Gastrocnemius medialis (tissue), 4 donors: ENCODE results near the gene ABCC2. TPM values are rescaled to one million over a fixed set of nuclear protein-coding genes. Genes with fewer than 3 reads are reported as not detected.
A peak's percentile ranks its signal among the peaks of the same experiment; 100 is the strongest.

Experiments
- ATAC-seq, 2 donors: fragments of 150-250 bp; one replicate each; pipeline ENCODE4 v1.9.1; 2016
- DNase-seq, 2 donors: peaks; one replicate each; pipeline ENCODE4 v3.0.0-alpha.2; 2019
- H3K27ac ChIP-seq, 4 donors: fragments of 200-600 bp; sonication (generic); 1 replicate in 1 of 4; 2 replicates in 3 of 4; pipeline ENCODE4 v1.5.1; 2016 to 2018; ENCODE audit warnings: mild to moderate bottlenecking in 2 of 4, moderate library complexity in 1 of 4
- H3K27me3 ChIP-seq, 3 donors: fragments of 200-600 bp; sonication (generic) in 2 of 3; 1 replicate in 1 of 3; 2 replicates in 2 of 3; pipeline versions ENCODE4 v1.5.1 to v1.6.0; 2016 to 2019; ENCODE audit warnings: mild to moderate bottlenecking in 1 of 3, moderate library complexity in 1 of 3
- H3K36me3 ChIP-seq, 2 donors: fragments of 200-600 bp; sonication (generic) in 1 of 2; one replicate each; pipeline ENCODE4 v1.5.1; 2017 to 2018
- H3K4me1 ChIP-seq, 2 donors: fragments of 200-600 bp; sonication (generic) in 1 of 2; one replicate each; pipeline ENCODE4 v1.5.1; 2016 to 2017; ENCODE audit warnings: mild to moderate bottlenecking in 2 of 2
- H3K4me3 ChIP-seq, 4 donors: fragments of 200-600 bp; sonication (generic) in 3 of 4; 1 replicate in 1 of 4; 2 replicates in 3 of 4; pipeline ENCODE4 v1.5.1; 2016 to 2019; ENCODE audit warnings: mild to moderate bottlenecking in 2 of 4
- H3K9me3 ChIP-seq, 3 donors: fragments of 200-600 bp; sonication (generic) in 2 of 3; 1 replicate in 1 of 3; 2 replicates in 2 of 3; pipeline ENCODE4 v1.5.1; 2016 to 2019
- CTCF ChIP-seq, 5 experiments: fragments of 450-650 bp in 3 of 5; fragments of 200-600 bp in 2 of 5; sonication (generic) in 2 of 5; IDR thresholded peaks in 4 of 5; conservative IDR thresholded peaks in 1 of 5; 1 replicate in 4 of 5; 2 replicates in 1 of 5; pipeline ENCODE4 v1.5.1; 2016 to 2019; ENCODE audit warnings: antibody characterized with exemption in 5 of 5, mild to moderate bottlenecking in 3 of 5, moderate library complexity in 3 of 5
- POLR2A ChIP-seq, 2 donors: fragments of 450-650 bp; IDR thresholded peaks; one replicate each; pipeline ENCODE4 v1.6.1; 2017; ENCODE audit warnings: antibody characterized with exemption in 2 of 2, mild to moderate bottlenecking in 2 of 2, moderate library complexity in 2 of 2
- in situ Hi-C, 4 donors: fragments of 200-750 bp; cut with MboI; loops; one replicate each; pipeline versions ENCODE4 v1.15.0 to v1.8.0; 2017; ENCODE audit warnings: low sequenced_read_pairs in 4 of 4
- intact Hi-C: fragments of 100-400 bp; cut with DNase I; formaldehyde crosslinking; loops from one replicate; pipeline ENCODE4 v1.15.1; 2023; ENCODE audit warnings: low total_unique reads
- total RNA-seq, 4 donors: library from RNA; depleted of rRNA; stranded (reverse); fragments of >200 nt; gene quantifications; one replicate each; pipeline versions ENCODE4 v1.1.0 to v1.2.3, GENCODE V29; 2016

ABCC2 gene
- total RNA-seq, 4 donors from 2014 or later: 0.89 to 3.2 (median 1.3) TPM

GRCh38 chr10:99760321-99760720, 22.1 kb upstream of the ABCC2 start:
- H3K4me1 ChIP-seq: peaks cover 8 to 9% of the 10 kb centered on the region in 2 donors
- H3K27ac ChIP-seq: peak overlapping the region in 1 of 4 donors; percentile 22
- intact Hi-C loops (no loop called here), in situ Hi-C loops (no loop called here)
- no peaks in the 10 kb centered on the region for H3K27me3 ChIP-seq
- no peak overlapping the region for H3K4me3 ChIP-seq
- no peak for ATAC-seq
- TF ChIP-seq POLR2A (IDR thresholded peaks at IDR 0.05): no peak
- TF ChIP-seq CTCF (IDR thresholded peaks at IDR 0.05 in 4 of 5, conservative IDR thresholded peaks at IDR 0.05 in 1 of 5): no peak
- H3K9me3 ChIP-seq: no peaks in the 10 kb centered on the region
- DNase-seq: no peak
- H3K36me3 ChIP-seq: peaks cover 0 to 52% of the 10 kb centered on the region in 2 donors

- Histone ChIP-seq H3K9me3 (no peaks in the 10 kb centered on the region), H3K4me3 (no peak overlapping the region), H3K4me1 (peaks cover 8 to 9% of the 10 kb centered on the region in 2 donors), H3K27me3 (no peaks in the 10 kb centered on the region), H3K27ac (no peak overlapping the region), H3K36me3 (peaks cover 0 to 41% of the 10 kb centered on the region in 2 donors)
- intact Hi-C loops (no loop called here), in situ Hi-C loops (no loop called here)
- DNase-seq (no peak), ATAC-seq (no peak)
- TF ChIP-seq CTCF (IDR thresholded peaks at IDR 0.05 in 4 of 5, conservative IDR thresholded peaks at IDR 0.05 in 1 of 5) (no peak), POLR2A (IDR thresholded peaks at IDR 0.05) (no peak)
These were observed 21.1 kb upstream of the ABCC2 start for GRCh38 chr10:99761365-99761764.

GRCh38 chr10:99765672-99766301, 16.7 kb upstream of the ABCC2 start:
- DNase-seq (no peak), ATAC-seq (no peak)
- in situ Hi-C loops (no loop called here), intact Hi-C loops (no loop called here)
- no peak for TF ChIP-seq POLR2A (IDR thresholded peaks at IDR 0.05)
- no peak for TF ChIP-seq CTCF (IDR thresholded peaks at IDR 0.05 in 4 of 5, conservative IDR thresholded peaks at IDR 0.05 in 1 of 5)
- no peaks in the 10 kb centered on the region for H3K27me3 ChIP-seq
- H3K4me1 ChIP-seq: peaks cover 12 to 13% of the 10 kb centered on the region in 2 donors
- H3K9me3 ChIP-seq: no peaks in the 10 kb centered on the region
- peaks cover 0 to 3% of the 10 kb centered on the region in 2 donors for H3K36me3 ChIP-seq
- H3K4me3 ChIP-seq: no peak overlapping the region
- H3K27ac ChIP-seq: no peak overlapping the region

GRCh38 chr10:99766302-99766681, 16.1 kb upstream of the ABCC2 start:
- no peaks in the 10 kb centered on the region for H3K27me3 ChIP-seq
- DNase-seq (no peak), ATAC-seq (no peak)
- no peaks in the 10 kb centered on the region for H3K9me3 ChIP-seq
- H3K4me3 ChIP-seq: no peak overlapping the region
- peaks cover 15 to 18% of the 10 kb centered on the region in 2 donors for H3K4me1 ChIP-seq
- in situ Hi-C loops: no loop called here
- intact Hi-C loops: no loop called here
- H3K27ac ChIP-seq: no peak overlapping the region
- H3K36me3 ChIP-seq: no peaks in the 10 kb centered on the region
- TF ChIP-seq CTCF (IDR thresholded peaks at IDR 0.05 in 4 of 5, conservative IDR thresholded peaks at IDR 0.05 in 1 of 5): no peak

- Histone ChIP-seq H3K27ac (no peak overlapping the region), H3K4me1 (peaks cover 15 to 18% of the 10 kb centered on the region in 2 donors), H3K36me3 (no peaks in the 10 kb centered on the region), H3K9me3 (no peaks in the 10 kb centered on the region), H3K27me3 (no peaks in the 10 kb centered on the region), H3K4me3 (no peak overlapping the region)
- ATAC-seq (no peak), DNase-seq (no peak)
- TF ChIP-seq POLR2A (IDR thresholded peaks at IDR 0.05) (no peak), CTCF (IDR thresholded peaks at IDR 0.05 in 4 of 5, conservative IDR thresholded peaks at IDR 0.05 in 1 of 5) (no peak)
- in situ Hi-C loops (no loop called here), intact Hi-C loops (no loop called here)
These were observed 14.5 kb upstream of the ABCC2 start for GRCh38 chr10:99767901-99768300.
